ENCODE results near the gene COPG2.

GRCh38 chr7:130649004-130649790 is 19.4 kb downstream of the COPG2 start:
- no peak for TF ChIP-seq CTCF (IDR thresholded peaks at IDR 0.05; ENCODE audit: insufficient read depth, low read length, poor library complexity, severe bottlenecking)
- no peak for TF ChIP-seq EZH2phosphoT487 (conservative IDR thresholded peaks at IDR 0.05; ENCODE audit: low read length)
